Stomach (tissue), 9 donors: Measurements from ENCODE around the gene NOC2L. TPM values are rescaled to one million over a fixed set of nuclear protein-coding genes. Genes with fewer than 3 reads are reported as not detected.

Experiments used
- DNase-seq, 2 donors: peaks; one replicate each; pipeline versions ENCODE4 v3.0.0 to v3.0.0-alpha.2; 2013 to 2019
- H3K27ac ChIP-seq, 5 donors: fragments of 200-600 bp in 4 of 5; sonication (generic) in 4 of 5; one replicate each; pipeline ENCODE4 v1.5.1; 2013 to 2019; ENCODE audit warnings: mild to moderate bottlenecking in 1 of 5, moderate library complexity in 1 of 5
- H3K27me3 ChIP-seq, 3 donors: fragments of 200-600 bp; sonication (generic); one replicate each; pipeline ENCODE4 v1.5.1; 2017 to 2019; ENCODE audit warnings: mixed run types in 1 of 3
- H3K36me3 ChIP-seq, 4 donors: fragments of 200-600 bp; sonication (generic); 1 replicate in 3 of 4; 2 replicates in 1 of 4; pipeline ENCODE4 v1.5.1; 2016 to 2019
- H3K4me1 ChIP-seq, 4 donors: fragments of 200-600 bp; sonication (generic); one replicate each; pipeline ENCODE4 v1.5.1; 2016 to 2019
- H3K4me3 ChIP-seq, 4 donors: fragments of 200-600 bp; sonication (generic) in 3 of 4; one replicate each; pipeline ENCODE4 v1.5.1; 2016 to 2019; ENCODE audit warnings: mild to moderate bottlenecking in 1 of 4
- H3K9me3 ChIP-seq, 4 donors: fragments of 200-600 bp; sonication (generic); one replicate each; pipeline ENCODE4 v1.5.1; 2016 to 2019
- EP300 ChIP-seq: sonication (generic); formaldehyde crosslinking; IDR thresholded peaks from one replicate; pipeline ENCODE4 v1.6.1; 2017; ENCODE audit warnings: antibody characterized with exemption
- POLR2A ChIP-seq, 4 donors: fragments of 450-650 bp; IDR thresholded peaks; one replicate each; pipeline ENCODE4 v1.6.1; 2016; ENCODE audit warnings: antibody characterized with exemption in 4 of 4, control low read depth in 2 of 4, mild to moderate bottlenecking in 1 of 4, moderate library complexity in 1 of 4
- POLR2AphosphoS5 ChIP-seq, 3 donors: sonication (generic); formaldehyde crosslinking; IDR thresholded peaks; one replicate each; pipeline ENCODE4 v1.6.1; 2016; ENCODE audit warnings: antibody characterized with exemption in 3 of 3
- WGBS, 5 donors: extraction: QIAGEN DNeasy Blood & Tissue Kit in 3 of 5; methylation state at CpG; one replicate each; pipeline versions ENCODE4 v1.1.5 to v1.1.7; 2013 to 2018; 5-methylcytosine and 5-hydroxymethylcytosine counted together
- intact Hi-C: fragments of 100-400 bp; cut with DNase I; formaldehyde crosslinking; loops from one replicate; pipeline ENCODE4 v1.15.1; 2023; ENCODE audit warnings: low total_unique reads
- polyA plus RNA-seq, 3 donors: library from polyadenylated mRNA; stranded (reverse); fragments of 200-250 nt; gene quantifications; one replicate each; pipeline ENCODE4 v1.2.3, GENCODE V29; 2013
- total RNA-seq, 5 donors: library from RNA; depleted of rRNA; stranded (reverse); fragments of >200 nt; gene quantifications; one replicate each; pipeline versions ENCODE4 v1.1.0 to v1.2.3, GENCODE V29; 2014 to 2016
- TF ChIP-seq, protein P1 (sequence below), 7 experiments: fragments of 450-650 bp in 4 of 7; fragments of 200-600 bp in 3 of 7; sonication (generic) in 3 of 7; IDR thresholded peaks; one replicate each; pipeline ENCODE4 v1.5.1; 2016 to 2019; ENCODE audit warnings: antibody characterized with exemption in 7 of 7, control low read depth in 2 of 7, mild to moderate bottlenecking in 1 of 7
- donor health status: healthy with polysubstance abuse.
- donor health status: Bipolar disorder and iron deficiency.
- donor health status: healthy.

Gene NOC2L
- total and polyA plus RNA-seq, 8 donors = 30.4 to 69.2 (median 45.2) TPM

DNA sequence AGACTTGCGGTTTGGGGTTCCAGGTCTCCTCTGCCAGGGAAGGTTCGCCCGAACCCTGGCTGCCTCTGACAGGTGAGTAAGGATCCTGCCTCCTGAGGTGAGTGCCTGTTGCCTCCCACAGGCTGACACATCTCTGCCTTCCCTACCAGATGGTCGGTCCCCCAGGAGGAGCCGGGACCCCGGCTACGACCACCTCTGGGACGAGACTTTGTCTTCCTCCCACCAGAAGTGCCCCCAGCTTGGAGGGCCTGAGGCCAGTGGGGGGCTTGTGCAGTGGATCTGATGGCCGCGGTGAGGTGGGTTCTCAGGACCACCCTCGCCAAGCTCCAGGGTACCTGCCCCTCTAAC, 15.2 kb upstream of the NOC2L start:
- intact Hi-C loops = no loop called here

DNA sequence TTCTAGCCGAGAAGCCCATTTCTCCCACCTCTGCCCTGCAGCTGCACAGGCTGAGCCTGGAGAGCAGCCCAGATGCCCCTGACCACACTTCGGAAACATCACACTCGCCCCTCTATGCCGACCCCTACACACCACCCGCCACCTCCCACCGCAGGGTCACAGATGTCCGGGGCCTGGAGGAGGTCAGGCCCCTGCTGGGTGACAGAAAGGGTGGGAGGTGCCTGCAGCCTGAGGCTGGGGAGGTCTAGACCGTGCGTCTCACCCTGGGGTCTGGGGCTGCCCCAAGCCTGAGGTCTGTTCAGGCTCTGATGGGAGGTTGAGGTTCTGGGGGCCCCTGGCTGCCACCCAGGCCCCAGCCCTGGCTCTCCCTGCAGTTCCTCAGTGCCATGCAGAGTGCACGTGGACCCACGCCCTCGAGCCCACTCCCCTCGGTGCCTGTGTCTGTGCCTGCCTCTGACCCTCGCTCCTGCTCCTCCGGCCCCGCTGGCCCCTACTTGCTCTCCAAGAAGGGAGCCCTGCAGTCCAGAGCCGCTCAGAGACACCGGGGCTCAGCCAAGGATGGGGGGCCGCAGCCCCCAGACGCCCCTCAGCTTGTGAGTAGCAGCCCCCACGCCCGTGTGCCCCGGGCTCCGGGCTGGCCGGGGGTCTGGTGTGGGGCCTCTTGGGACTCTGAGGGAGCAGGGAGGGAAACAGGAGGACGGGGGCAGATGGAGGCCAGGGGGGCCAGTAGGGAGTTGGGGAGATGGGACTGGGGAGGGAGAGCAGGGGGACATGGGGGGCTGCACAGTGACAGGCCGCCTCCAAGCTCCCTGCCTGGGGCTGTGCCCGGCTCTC, 14.6 kb upstream of the NOC2L start:
- no peaks in the 10 kb centered on the region for H3K36me3 ChIP-seq
- H3K4me3 ChIP-seq = no peak overlapping the region
- peaks cover 7 to 15% (median 12%) of the 10 kb centered on the region in 4 donors for H3K4me1 ChIP-seq
- H3K27me3 ChIP-seq = peaks cover 11 to 82% (median 39%) of the 10 kb centered on the region in 3 donors
- DNase-seq = no peak
- TF ChIP-seq POLR2A (IDR thresholded peaks at IDR 0.05) (no peak), EP300 (no peak), POLR2AphosphoS5 (IDR thresholded peaks at IDR 0.05) (no peak)
- TF ChIP-seq, protein P1, sequence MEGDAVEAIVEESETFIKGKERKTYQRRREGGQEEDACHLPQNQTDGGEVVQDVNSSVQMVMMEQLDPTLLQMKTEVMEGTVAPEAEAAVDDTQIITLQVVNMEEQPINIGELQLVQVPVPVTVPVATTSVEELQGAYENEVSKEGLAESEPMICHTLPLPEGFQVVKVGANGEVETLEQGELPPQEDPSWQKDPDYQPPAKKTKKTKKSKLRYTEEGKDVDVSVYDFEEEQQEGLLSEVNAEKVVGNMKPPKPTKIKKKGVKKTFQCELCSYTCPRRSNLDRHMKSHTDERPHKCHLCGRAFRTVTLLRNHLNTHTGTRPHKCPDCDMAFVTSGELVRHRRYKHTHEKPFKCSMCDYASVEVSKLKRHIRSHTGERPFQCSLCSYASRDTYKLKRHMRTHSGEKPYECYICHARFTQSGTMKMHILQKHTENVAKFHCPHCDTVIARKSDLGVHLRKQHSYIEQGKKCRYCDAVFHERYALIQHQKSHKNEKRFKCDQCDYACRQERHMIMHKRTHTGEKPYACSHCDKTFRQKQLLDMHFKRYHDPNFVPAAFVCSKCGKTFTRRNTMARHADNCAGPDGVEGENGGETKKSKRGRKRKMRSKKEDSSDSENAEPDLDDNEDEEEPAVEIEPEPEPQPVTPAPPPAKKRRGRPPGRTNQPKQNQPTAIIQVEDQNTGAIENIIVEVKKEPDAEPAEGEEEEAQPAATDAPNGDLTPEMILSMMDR (IDR thresholded peaks at IDR 0.05) = no peak
- no peak overlapping the region for H3K27ac ChIP-seq
- intact Hi-C loops = no loop called here
- WGBS, 5 donors = 81 to 92% (median 83%) methylated on average over 19 to 28 of the region's 28 CpGs
- no peaks in the 10 kb centered on the region for H3K9me3 ChIP-seq

More for the DNA sequence above, 15.2 kb upstream of the NOC2L start:
- H3K36me3 ChIP-seq = no peaks in the 10 kb centered on the region
- TF ChIP-seq POLR2AphosphoS5 (IDR thresholded peaks at IDR 0.05) (no peak), EP300 (no peak), POLR2A (IDR thresholded peaks at IDR 0.05) (no peak)
- TF ChIP-seq, protein P1 (IDR thresholded peaks at IDR 0.05) = no peak
- H3K4me3 ChIP-seq = no peak overlapping the region
- WGBS, 5 donors = 84 to 100% (median 93%) methylated on average over 1 to 11 of the region's 11 CpGs
- no peaks in the 10 kb centered on the region for H3K9me3 ChIP-seq
- H3K4me1 ChIP-seq = peaks cover 7 to 15% (median 12%) of the 10 kb centered on the region in 4 donors
- peaks cover 11 to 79% (median 39%) of the 10 kb centered on the region in 3 donors for H3K27me3 ChIP-seq
- DNase-seq = no peak
- no peak overlapping the region for H3K27ac ChIP-seq

DNA sequence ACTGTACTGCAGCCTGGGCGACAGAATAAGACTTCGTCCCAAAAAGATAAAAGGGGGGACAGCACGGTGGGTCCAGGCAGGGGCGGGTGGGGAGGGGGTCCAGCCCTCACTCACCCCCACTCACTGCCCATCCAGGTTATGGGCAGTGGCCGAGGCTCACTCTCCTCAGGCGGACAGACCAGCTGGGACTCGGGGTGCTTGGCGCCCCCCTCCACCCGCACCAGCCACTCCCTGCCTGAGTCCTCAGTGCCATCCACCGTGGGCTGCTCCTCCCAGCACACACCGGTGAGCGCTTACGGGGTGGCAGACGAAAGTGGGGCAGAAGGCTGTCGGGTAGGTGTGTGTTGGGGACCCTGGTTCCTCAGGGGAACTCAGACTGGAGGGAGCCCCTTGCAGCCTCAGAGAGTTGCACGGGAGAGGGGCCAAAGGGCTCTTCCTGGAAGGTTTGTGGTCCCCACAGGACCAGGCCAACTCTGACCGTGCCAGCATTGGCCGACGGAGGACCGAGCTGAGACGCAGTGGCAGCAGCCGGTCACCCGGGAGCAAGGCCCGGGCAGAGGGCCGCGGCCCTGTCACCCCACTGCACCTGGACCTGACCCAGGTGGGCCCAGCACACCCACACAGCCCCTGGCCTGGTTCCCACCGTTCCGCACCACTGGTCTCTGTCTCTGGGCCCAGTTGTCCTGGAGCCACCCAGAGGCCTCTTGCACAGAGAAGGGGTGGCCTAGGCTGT, 13.8 kb upstream of the NOC2L start:
- Histone ChIP-seq H3K27ac (no peak overlapping the region), H3K9me3 (no peaks in the 10 kb centered on the region), H3K4me1 (peaks cover 7 to 18% (median 13%) of the 10 kb centered on the region in 4 donors), H3K36me3 (no peaks in the 10 kb centered on the region), H3K4me3 (no peak overlapping the region), H3K27me3 (peaks cover 11 to 87% (median 40%) of the 10 kb centered on the region in 3 donors)
- no peak for DNase-seq
- intact Hi-C loops = no loop called here
- WGBS, 5 donors = 84 to 91% (median 86%) methylated on average over 9 to 28 of the region's 28 CpGs
- no peak for TF ChIP-seq EP300
- TF ChIP-seq, protein P1 (IDR thresholded peaks at IDR 0.05) = no peak
- TF ChIP-seq POLR2AphosphoS5 (IDR thresholded peaks at IDR 0.05) = no peak
- no peak for TF ChIP-seq POLR2A (IDR thresholded peaks at IDR 0.05)

DNA sequence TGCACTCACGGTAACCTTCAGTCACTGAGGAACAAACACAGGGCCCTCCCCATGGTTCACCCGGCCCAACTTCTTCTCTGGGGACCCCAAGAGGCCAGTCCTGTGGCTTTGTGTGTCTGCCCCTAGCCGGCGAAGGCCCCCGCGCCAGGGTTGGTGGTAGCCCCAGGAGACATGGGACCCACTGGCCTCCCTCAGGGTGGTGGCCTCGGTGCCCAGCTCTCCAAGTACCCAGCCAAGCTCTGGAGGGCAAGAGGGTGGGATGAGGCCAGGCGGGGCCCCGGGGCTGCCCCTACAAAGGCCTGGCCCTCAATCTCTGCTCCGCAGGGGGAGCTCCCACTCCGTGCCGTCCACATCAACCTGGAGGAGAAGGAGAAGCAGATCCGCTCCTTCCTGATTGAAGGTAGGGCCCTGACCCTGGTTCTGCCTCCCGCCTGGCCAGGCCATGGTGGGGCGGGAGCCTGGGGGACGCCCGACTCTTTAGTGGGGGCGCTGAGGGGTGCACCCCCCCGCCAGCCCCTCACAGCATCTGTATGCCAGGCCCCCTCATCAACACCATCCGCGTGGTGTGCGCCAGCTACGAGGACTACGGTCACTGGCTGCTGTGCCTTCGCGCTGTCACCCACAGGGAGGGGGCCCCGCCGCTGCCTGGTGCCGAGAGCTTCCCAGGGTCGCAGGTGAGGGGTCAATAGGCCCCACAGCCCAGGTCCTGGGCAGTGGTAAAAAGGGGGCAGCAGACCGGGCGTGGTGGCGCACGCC, 12.9 kb upstream of the NOC2L start:
- peaks cover 15 to 27% (median 20%) of the 10 kb centered on the region in 4 donors for H3K4me1 ChIP-seq
- H3K9me3 ChIP-seq = no peaks in the 10 kb centered on the region
- no peak for DNase-seq
- no peak overlapping the region for H3K4me3 ChIP-seq
- no peak overlapping the region for H3K27ac ChIP-seq
- TF ChIP-seq, protein P1 (IDR thresholded peaks at IDR 0.05) = no peak
- TF ChIP-seq EP300 (no peak), POLR2A (IDR thresholded peaks at IDR 0.05) (no peak), POLR2AphosphoS5 (IDR thresholded peaks at IDR 0.05) (no peak)
- intact Hi-C loops = no loop called here
- 80 to 85% (median 84%) methylated on average over 4 to 34 of the region's 34 CpGs for WGBS, 5 donors
- H3K27me3 ChIP-seq = peaks cover 11 to 96% (median 45%) of the 10 kb centered on the region in 3 donors
- no peaks in the 10 kb centered on the region for H3K36me3 ChIP-seq
